GM15510 (cell line): ENCODE measurements around the gene L3HYPDH.
A peak's percentile ranks its signal among the peaks of the same experiment; 100 is the strongest.

Source experiments
- POLR2A ChIP-seq: IDR thresholded peaks from 3 replicates; pipeline ENCODE4 v1.6.1; 2011; ENCODE audit warnings: borderline replicate concordance; ENCODE audit not compliant: insufficient read length; ENCODE audit errors: extremely low read depth

The L3HYPDH gene

DNA sequence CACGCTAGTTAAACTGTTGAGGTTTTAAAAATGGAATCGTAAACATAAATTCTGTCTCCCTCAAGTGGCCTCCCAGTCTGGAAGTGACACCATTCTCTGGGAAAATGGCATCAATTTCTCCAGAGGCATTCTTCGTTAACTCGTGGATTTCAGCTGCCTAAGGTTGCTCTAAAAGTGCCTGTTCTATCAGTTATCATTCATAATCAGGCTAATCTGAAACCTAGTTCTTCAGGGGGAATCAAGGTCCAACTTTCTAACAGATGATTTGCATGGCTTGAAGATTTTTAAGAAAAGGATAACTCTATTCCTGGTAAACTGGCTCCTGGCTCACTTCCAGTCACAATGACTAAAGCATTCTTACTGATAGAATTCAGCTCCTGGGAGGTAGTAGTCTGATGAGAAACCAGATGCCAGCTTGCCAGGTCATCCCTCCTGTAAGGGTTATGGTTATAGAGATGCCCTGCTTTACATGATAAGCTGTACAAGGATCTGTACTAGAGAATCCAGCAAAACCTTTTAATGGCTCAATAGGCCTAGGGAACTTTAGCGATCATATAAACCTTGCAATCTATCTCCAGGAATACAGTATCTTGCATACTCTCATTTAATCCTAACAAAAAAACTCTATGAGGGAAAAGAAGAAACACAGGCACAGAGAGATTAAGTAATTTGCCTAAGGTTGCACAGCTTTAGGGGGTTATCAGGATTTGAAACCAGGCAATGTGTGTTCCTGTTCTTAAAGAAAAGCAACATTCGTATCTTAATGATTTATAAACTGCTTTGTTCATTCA lies 1.5 kb downstream of the L3HYPDH start:
- no peak for TF ChIP-seq POLR2A

DNA sequence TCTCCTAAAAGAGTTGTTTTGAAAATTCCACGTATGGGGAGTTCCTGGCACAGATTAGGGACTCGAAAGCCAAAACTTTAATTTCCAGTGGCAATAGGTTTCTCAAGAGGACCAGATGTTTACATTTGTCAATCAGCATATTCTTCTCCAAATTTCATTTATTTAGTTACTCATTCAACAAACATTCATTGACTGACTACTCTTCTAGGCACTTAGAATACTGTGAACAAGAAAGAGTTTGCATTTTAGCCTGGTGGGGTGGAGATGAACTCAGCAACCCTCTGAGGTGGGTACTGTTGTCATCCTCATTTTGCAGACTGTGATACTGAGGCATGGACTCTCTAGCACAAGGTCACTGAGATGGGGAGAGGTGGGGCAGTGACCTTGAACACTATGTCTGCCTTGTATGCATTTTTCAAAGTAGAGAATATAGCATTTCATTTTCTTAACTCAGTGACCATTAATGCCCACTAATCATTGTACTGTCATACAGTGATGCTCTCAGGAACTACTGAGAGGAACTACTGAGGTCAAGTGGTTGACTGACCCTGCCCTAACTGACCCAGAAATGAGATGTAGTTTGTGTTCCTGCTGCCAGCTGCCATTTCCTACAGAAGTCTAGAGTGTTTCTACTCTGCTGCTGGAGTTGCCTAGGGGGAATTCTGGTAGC lies 2.2 kb downstream of the L3HYPDH start:
- no peak for TF ChIP-seq POLR2A

DNA sequence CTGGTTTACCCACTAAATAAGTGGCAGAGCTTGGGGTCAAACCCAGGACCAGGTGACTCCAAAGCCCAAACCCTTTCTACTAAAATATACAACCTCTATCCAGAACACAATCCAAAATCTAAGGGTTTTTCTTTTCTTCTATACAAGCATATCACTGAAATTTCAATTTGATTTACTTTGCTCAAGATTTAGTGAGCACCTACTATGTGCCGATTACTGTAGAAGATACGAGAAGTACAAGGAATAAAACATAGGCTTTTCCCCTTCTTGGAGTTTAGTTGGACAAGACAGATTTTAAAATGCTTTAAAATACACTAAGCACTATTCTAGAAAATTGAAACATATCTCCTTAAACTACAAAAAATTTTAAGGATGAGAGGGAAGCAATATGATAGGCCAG lies 2.8 kb downstream of the L3HYPDH start:
- TF ChIP-seq POLR2A, result no peak

DNA sequence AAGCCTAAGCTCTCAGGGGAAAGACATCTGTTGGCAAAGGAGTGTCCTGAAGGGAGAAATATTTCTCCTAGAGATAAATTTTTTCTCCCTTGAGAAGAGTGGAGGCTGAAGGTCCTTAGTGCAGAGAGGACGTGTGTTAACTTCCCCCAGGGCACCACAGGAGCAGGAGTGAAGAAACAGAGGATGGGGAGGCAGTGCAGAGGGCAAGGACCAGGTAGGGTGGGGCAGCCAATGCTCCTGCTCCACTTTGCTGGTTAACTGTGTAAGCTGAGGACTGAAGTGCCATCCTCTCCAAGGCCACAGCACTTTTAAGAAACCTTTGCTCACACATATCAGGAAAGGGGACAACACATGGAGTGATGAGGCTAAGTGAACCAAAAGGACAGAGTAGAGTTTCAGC lies 4.0 kb downstream of the L3HYPDH start:
- TF ChIP-seq POLR2A, result no peak

DNA sequence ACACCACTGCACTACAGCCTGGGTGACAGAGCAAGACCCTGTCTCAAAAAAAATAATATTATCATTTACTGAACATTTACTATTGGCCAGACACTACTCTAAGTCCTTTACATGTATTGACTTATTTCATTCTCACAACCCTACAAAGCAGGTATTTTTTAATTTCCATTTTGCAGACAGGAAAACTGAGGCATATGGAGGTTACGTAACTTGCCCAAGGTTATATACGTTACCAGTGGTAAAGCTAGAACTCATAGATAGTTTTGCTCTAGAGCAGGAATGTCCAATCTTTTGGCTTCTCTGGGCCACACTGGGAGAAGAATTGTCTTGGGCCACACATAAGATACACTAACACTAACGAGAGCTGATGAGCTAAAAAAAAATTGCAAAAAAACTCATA lies 5.7 kb downstream of the L3HYPDH start:
- TF ChIP-seq POLR2A, result no peak

DNA sequence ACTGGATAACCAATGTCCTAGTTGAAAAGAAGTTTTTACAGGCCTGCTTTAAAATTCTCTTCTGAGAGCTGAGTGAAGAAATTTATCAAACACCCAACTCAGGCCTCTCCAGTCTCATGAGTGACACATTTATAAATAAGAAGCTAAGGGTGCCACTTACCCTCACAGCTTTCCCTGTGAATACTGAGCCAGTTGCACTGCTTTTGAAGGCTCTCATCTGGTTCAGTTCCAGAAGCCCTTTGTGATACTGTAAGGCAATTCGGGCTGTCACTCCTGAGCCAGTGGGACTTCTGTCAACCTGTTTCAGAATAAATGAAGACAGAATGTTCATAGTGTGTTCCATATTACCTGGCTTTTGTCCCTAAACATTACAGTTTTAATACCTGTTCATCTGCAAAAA lies 8.5 kb downstream of the L3HYPDH start:
- no peak for TF ChIP-seq POLR2A

DNA sequence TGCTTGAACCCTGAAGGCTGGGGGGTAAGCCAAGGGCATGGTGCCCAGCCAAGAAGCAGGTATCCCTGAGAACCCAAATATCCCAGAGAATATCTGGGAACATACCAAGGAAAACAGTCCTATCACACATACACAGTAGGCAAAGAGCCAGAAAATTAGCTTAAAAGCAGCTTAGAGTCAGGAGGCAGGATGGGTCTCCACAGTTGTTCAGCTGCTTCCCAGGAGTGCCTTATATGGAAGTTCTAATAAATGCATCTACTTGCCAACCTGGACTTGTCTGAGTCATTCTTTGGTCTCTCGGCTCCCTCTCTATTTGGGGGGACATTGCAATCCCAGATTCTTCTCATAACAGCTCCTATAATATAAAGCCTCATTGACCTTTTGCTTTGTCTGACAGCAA lies 10.0 kb downstream of the L3HYPDH start:
- TF ChIP-seq POLR2A, result no peak

DNA sequence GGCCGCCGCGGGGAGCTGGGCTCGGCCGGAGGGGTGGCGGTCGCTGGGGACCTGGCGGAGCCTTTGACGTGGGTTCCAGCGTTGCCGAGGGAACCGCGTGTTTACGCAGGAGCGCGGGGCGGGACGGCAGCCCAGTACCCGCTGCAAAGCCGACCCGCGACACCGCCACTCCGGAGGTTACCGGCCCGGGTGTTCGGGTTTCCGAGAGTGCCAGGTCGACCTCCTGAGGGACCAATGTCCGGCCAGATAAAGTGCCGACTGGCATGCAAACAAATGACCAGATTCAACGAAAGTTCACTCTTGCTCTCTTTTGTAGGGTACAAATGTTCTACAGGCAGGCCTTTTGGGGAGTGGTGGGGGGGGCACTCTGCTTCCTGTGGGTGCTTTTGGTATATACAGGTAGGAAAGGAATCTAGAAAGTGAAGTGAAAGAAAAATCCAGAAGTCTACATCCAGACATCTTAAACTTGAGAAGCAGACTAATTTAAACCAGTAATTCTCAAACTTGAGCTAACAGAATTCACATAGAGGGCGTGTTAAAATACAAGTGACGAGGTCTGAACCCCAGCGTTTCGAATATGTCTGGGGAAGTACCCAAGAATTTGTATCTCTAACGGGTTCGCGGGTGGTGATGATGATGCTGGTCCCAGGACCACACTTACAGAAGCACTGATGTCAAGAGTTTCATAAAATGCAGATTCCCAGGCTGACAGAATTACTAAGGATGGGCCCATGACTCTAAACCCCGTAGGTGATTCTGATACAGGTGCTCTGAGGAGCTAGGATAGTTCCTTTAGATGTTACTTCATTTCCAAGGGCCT lies 18.7 kb downstream of the L3HYPDH start, which contains the start of gene GPR135:
GPR135 (minus strand) TSS at position 65 of the 820 bp plus-strand sequence. CDS start 154 bp downstream, outside the sequence.
- TF ChIP-seq POLR2A, result no peak

DNA sequence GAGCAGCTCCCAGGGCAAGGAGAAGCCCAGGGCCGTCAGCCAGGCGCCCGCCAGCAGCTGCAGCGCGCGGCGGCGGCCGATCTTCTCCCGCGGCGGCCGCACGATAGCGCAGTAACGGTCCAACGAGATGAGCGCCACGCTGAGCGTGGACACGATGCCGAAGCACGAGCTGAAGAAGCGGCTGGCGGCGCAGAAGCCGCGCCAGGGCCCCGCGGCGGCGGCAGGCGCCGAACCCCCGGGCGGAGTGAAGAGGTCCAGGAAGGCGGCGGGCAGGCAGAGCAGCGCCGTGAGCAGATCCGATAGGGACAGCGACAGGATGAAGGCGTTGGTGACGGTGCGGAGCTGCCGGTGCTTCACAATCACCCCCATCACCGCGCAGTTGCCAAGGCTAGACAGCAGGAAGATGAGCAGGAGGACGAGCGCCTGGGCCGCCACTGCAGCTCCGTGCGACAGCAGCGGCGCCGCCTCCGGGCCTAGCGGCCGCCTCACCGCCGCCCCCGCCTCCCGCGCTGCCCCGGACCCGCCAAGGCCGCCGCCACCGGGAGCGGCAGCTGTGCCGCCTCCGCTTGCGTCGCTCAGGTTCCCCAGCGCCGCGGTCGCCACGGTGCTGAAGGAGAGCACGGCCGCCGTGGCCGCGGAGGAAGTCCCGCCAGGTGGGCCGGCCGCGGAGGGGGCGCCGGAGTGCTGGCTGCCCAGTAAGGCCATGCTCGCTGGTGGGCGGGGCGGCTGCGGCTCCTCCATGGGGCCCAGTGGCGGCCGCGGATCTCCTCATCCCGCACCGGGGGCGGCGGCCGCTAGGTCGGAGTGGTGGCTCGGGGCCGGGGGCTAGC lies 19.5 kb downstream of the L3HYPDH start:
- TF ChIP-seq POLR2A, result peak; percentile 25

DNA sequence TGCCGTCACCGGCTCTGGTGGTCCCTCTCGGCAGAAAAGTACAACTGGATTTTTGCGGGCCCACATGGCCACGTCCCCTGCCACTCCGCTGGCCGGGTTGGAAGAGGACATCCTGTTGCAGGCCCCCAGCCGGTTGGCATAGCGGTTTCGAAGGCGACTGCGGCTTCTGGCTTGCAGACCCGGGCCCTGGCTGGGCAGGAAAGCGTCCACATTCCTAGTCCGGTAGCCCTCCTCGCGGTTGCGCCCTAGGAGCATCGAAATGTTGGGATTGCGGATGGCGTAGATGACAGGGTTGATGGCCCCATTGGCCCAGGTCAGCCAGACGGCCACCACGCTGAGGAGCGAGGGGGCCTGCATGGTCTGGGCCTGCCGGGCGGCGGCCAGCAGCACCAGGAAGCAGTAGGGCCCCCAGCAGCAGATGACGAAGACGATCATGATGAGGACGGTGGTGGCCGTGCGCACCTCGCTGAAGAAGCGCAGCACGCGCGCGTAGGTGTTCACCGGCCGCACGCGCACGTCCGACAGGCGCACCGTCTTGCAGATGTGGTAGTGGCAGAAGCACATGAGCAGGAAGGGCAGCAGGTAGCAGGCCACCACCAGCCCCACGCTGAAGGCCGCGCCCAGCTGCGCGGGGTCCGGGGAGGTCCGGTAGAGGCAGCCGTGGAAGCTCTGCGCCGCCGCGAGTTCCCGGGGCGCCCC lies 20.3 kb downstream of the L3HYPDH start:
- TF ChIP-seq POLR2A, result no peak

DNA sequence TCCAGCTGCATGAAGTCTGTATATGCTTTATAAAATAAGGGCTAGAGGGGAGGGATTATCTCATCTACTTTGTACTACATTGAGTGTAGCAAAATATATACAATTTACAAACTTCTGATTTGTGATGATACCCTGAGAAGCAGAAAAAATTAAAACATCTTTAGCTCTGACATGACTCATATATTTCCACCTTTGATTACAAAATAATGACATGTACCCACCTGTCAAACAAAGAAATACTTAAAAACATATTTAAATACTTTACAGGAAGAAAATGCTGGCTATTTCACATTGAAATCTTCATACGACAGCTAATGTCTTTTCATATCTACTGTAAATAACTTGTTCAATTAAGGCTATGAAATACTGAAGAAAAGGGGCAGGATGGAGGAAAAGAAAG lies 22.3 kb downstream of the L3HYPDH start:
- TF ChIP-seq POLR2A, result no peak

DNA sequence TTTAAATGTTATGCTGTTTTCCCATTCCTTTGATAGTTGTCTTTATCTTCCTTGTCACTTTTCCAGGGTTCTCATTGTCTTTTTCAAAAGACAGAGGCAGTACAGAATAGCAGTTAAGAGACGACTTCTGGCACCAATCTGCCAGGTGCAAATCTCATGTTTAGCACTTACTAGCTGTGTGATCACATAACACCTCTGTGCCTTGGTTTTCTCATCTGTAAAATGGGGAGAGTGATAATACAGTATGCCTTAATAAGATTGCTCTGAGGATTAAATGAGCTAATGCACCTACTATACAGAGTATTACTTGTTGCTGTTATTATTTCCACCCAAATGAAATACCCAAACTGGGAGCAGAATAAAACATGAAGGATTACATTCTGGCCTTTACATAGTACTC lies 23.8 kb downstream of the L3HYPDH start:
- TF ChIP-seq POLR2A, result no peak

DNA sequence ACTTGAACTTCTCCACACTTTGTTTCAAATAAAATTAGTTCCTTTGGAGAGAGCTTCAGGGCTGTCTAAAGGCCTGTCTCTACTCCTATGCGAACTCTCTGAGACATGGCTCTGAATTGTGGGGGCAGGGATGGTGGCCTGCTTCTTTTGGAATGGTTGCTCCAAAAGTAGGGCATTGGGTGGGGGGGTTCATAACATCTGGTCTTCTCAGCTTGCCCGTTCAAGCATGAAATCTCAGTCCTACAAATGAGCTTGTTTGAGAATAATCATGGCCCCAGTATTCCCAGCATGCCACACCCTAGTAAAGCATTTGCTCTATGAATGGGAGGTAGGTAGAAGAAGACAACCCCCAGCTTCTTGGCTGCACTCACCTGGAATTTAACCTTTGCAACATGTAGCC lies 25.7 kb downstream of the L3HYPDH start:
- no peak for TF ChIP-seq POLR2A

DNA sequence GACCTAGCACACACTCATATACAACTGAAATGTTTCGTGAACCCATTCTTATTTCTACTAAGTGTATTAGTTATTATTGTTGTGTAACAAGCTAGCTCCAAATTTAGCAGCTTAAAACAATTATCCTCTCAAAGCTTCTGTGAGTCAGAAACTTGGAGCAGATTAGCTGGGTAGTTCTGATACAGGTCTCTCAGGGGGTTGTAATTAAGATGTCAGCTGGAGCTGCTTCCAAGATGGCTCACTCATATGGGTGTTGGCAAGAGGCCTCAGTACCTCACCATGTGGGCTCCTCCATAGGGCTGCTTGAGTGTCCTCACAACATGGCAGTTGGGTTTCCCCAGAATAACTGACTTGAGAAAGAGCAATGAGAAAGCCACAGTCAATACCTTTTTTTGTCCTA lies 28.8 kb downstream of the L3HYPDH start:
- no peak for TF ChIP-seq POLR2A
